ENCODE data around the gene DNAJC7.

- TF ChIP-seq CTCF (conservative IDR thresholded peaks at IDR 0.05; ENCODE audit: low read depth, low read length): no peak
- TF ChIP-seq EZH2 (IDR thresholded peaks at IDR 0.05; ENCODE audit: borderline replicate concordance, low read depth, low read length, poor library complexity, severe bottlenecking): no peak
These were observed 49.2 kb downstream of the DNAJC7 start for GRCh38 chr17:41967921-41968578.

All from A673 (cell line).